Activated CD4-positive, alpha-beta T cell treated with anti-CD3 and anti-CD28 coated beads, Interleukin-2, Interleukin-6, amounts not matched to agents 100 ng/mL and 50 ng/mL, durations not matched to agents 16 hours and 8 hours (primary cell): ENCODE measurements around the gene NECTIN3.

Experiments used
- DNase-seq: peaks from one replicate; pipeline ENCODE4 v3.0.0-alpha.2; 2020

NECTIN3 gene

GRCh38 chr3:111071257-111072030 is at the start of gene NECTIN3:
TSS of gene NECTIN3 (plus strand) at chr3:111071816. CDS start at chr3:111072018, 202 bp downstream.
- peak; percentile 86 for DNase-seq

GRCh38 chr3:111027868-111028267 is 43.7 kb upstream of the NECTIN3 start:
- no peak for DNase-seq

- DNase-seq: no peak
Observed at GRCh38 chr3:111031538-111031937, 40.1 kb upstream of the NECTIN3 start.

GRCh38 chr3:111032677-111033076 is 38.9 kb upstream of the NECTIN3 start:
- DNase-seq: no peak

- DNase-seq: no peak
Observed at GRCh38 chr3:111033470-111034050, 38.1 kb upstream of the NECTIN3 start.

GRCh38 chr3:111035316-111035715 is 36.3 kb upstream of the NECTIN3 start:
- DNase-seq: no peak

GRCh38 chr3:111035902-111036301 is 35.7 kb upstream of the NECTIN3 start:
- DNase-seq: no peak

GRCh38 chr3:111040959-111041358 is 30.7 kb upstream of the NECTIN3 start:
- no peak for DNase-seq

GRCh38 chr3:111045564-111045963 is 26.1 kb upstream of the NECTIN3 start:
- peak; percentile 13 for DNase-seq

- no peak for DNase-seq
Observed at GRCh38 chr3:111047042-111047441, 24.6 kb upstream of the NECTIN3 start.

- no peak for DNase-seq
Observed at GRCh38 chr3:111047812-111048435, 23.7 kb upstream of the NECTIN3 start.

- DNase-seq: no peak
Observed at GRCh38 chr3:111051354-111051753, 20.3 kb upstream of the NECTIN3 start.

- DNase-seq: no peak
Observed at GRCh38 chr3:111068574-111068973, 3.0 kb upstream of the NECTIN3 start.

GRCh38 chr3:111069974-111070771 is 1.4 kb upstream of the NECTIN3 start:
- DNase-seq: no peak

- DNase-seq: no peak
Observed at GRCh38 chr3:111070772-111071256, 802 bp upstream of the NECTIN3 start.

- DNase-seq: peak; percentile 36
Observed at GRCh38 chr3:111072031-111072921, 660 bp downstream of the NECTIN3 start.

- DNase-seq: no peak
Observed at GRCh38 chr3:111073218-111073617, 1.6 kb downstream of the NECTIN3 start.

GRCh38 chr3:111076732-111077131 is 5.1 kb downstream of the NECTIN3 start:
- no peak for DNase-seq

- DNase-seq: no peak
Observed at GRCh38 chr3:111077369-111077768, 5.8 kb downstream of the NECTIN3 start.

- no peak for DNase-seq
Observed at GRCh38 chr3:111080413-111080812, 8.8 kb downstream of the NECTIN3 start.

GRCh38 chr3:111081008-111081545 is 9.5 kb downstream of the NECTIN3 start:
- no peak for DNase-seq

- DNase-seq: no peak
Observed at GRCh38 chr3:111084911-111085310, 13.3 kb downstream of the NECTIN3 start.
